Effector memory CD8-positive, alpha-beta T cell (primary cell): ENCODE data around the gene DDI1.

Experiments used
- ATAC-seq: fragments of 150-1000 bp; cut with Tn5 transposase; replicated peaks from 2 replicates; pipeline ENCODE4 v1.10.0; 2021; ENCODE audit warnings: mild to moderate bottlenecking, moderate library complexity
- DNase-seq, 3 experiments: peaks; one replicate each; pipeline ENCODE4 v3.0.0; 2021
- H3K27ac Mint-ChIP-seq, 2 donors: one replicate each; pipeline ENCODE4 v1.8.0; 2022; ENCODE audit warnings: mild to moderate bottlenecking in 2 of 2, mixed read lengths in 2 of 2, moderate library complexity in 2 of 2
- H3K27me3 Mint-ChIP-seq, 2 donors: one replicate each; pipeline ENCODE4 v1.8.0; 2022; ENCODE audit warnings: mixed read lengths in 2 of 2
- H3K36me3 Mint-ChIP-seq: one replicate; pipeline ENCODE4 v1.8.0; 2022; ENCODE audit warnings: mild to moderate bottlenecking, moderate library complexity, mixed read lengths; ENCODE audit not compliant: insufficient read depth
- H3K4me1 Mint-ChIP-seq, 2 donors: one replicate each; pipeline ENCODE4 v1.8.0; 2022; ENCODE audit warnings: low read depth in 2 of 2, mixed read lengths in 2 of 2
- H3K4me3 Mint-ChIP-seq, 2 donors: one replicate each; pipeline ENCODE4 v1.8.0; 2022; ENCODE audit warnings: mild to moderate bottlenecking in 2 of 2, mixed read lengths in 2 of 2, moderate library complexity in 2 of 2
- H3K9me3 Mint-ChIP-seq, 2 donors: one replicate each; pipeline ENCODE4 v1.8.0; 2022; ENCODE audit warnings: mixed read lengths in 2 of 2

DDI1 gene

DNA sequence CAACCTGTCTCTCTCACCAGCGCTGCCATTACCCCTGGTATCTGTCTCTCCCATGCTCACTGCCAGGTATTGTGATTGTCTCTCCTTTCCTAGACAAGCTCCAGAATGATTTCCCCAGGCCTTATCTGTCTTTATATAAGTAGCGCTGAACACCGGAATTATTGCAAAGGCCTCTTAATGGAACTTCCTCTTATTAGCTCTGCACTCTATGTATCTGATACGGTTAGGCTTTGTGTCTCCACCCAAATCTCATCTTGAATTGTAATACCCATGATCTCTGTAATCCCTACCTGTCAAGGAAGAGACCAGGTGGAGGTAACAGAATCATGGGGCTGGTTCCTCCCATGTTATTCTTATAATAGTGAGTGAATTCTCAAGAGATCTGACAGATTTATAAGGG lies 39.3 kb downstream of the DDI1 start:
- no peak for ATAC-seq
- Mint-ChIP-seq H3K27me3 (no peaks in the 10 kb centered on the region), H3K27ac (no peak overlapping the region), H3K9me3 (no peaks in the 10 kb centered on the region), H3K36me3 (no peaks in the 10 kb centered on the region), H3K4me1 (no peaks in the 10 kb centered on the region), H3K4me3 (no peak overlapping the region)
- DNase-seq: no peak

DNA sequence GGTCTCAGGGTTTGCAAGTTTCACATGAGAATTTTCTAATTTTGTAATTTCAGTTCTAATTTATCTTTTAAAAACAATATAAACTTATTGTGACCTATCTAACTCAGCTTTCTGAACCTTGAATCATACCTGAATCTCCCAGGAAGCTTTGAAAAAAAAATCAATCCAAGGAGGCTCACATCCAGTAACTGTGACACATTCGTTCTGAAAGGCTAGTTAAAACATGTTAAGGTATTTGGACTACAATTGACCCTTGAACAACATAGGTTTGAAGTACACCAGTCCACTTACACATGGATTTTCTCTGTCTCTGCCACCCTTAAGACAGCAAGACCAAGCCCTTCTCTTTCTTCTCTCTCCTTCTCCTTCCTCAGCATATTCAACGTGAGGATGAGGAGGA lies 40.0 kb downstream of the DDI1 start:
- no peak overlapping the region for H3K4me3 Mint-ChIP-seq
- DNase-seq: no peak
- no peaks in the 10 kb centered on the region for H3K36me3 Mint-ChIP-seq
- H3K27ac Mint-ChIP-seq: no peak overlapping the region
- H3K9me3 Mint-ChIP-seq: no peaks in the 10 kb centered on the region
- no peak for ATAC-seq
- H3K27me3 Mint-ChIP-seq: no peaks in the 10 kb centered on the region
- no peaks in the 10 kb centered on the region for H3K4me1 Mint-ChIP-seq

- Mint-ChIP-seq H3K27ac (no peak overlapping the region), H3K36me3 (no peaks in the 10 kb centered on the region), H3K4me1 (no peaks in the 10 kb centered on the region), H3K27me3 (no peaks in the 10 kb centered on the region), H3K9me3 (no peaks in the 10 kb centered on the region), H3K4me3 (no peak overlapping the region)
- no peak for ATAC-seq
- no peak for DNase-seq
Measured at GRCh38 chr11:104078245-104078644, 41.8 kb downstream of the DDI1 start.

GRCh38 chr11:104078995-104079394 lies 42.6 kb downstream of the DDI1 start:
- Mint-ChIP-seq H3K9me3 (no peaks in the 10 kb centered on the region), H3K27me3 (no peaks in the 10 kb centered on the region), H3K36me3 (no peaks in the 10 kb centered on the region), H3K27ac (no peak overlapping the region), H3K4me3 (no peak overlapping the region), H3K4me1 (no peaks in the 10 kb centered on the region)
- no peak for DNase-seq
- ATAC-seq: no peak

DNA sequence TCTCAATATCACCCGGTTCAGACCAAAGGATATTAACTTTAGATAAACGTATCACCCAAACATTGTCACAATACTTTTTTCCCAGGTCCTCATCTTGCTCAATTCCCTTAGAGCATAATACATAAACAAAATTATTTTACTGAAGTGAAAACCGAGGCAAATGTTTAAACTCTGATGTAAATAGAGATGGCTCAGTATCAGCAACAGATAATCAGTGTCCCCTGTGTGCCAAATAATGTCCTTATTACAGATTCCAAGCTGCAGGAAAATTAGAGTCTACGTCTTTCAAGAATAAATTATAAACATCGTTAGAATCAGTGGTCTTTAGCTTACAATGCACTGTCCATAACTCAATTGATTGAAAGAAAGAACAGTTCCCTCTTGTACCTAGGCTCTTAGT lies 50.2 kb downstream of the DDI1 start:
- DNase-seq (no peak), ATAC-seq (no peak)
- H3K4me1 Mint-ChIP-seq: no peaks in the 10 kb centered on the region

More for the DNA sequence above, 50.2 kb downstream of the DDI1 start:
- Mint-ChIP-seq H3K27me3 (no peaks in the 10 kb centered on the region), H3K27ac (no peak overlapping the region), H3K36me3 (no peaks in the 10 kb centered on the region), H3K9me3 (no peaks in the 10 kb centered on the region), H3K4me3 (no peak overlapping the region)
